Fibroblast of mammary gland (primary cell): ENCODE results near the gene ATF2.
A peak's percentile ranks its signal among the peaks of the same experiment; 100 is the strongest.

Experiments
- DNase-seq: peaks from one replicate; pipeline ENCODE4 v3.0.0-alpha.2; 2010; ENCODE audit warnings: low read depth
- H3K4me3 ChIP-seq: 2 replicates; pipeline ENCODE4 v1.5.1; 2011; ENCODE audit warnings: low read depth, mild to moderate bottlenecking, low read length, moderate library complexity; ENCODE audit not compliant: control insufficient read depth
- CTCF ChIP-seq: conservative IDR thresholded peaks from 2 replicates; pipeline ENCODE4 v1.5.1; 2011; ENCODE audit warnings: low read depth, low read length, inconsistent platforms; ENCODE audit not compliant: control insufficient read depth, insufficient read depth

Gene ATF2

GRCh38 chr2:175167076-175167791, 769 bp downstream of the ATF2 start:
- TF ChIP-seq CTCF: no peak

DNA sequence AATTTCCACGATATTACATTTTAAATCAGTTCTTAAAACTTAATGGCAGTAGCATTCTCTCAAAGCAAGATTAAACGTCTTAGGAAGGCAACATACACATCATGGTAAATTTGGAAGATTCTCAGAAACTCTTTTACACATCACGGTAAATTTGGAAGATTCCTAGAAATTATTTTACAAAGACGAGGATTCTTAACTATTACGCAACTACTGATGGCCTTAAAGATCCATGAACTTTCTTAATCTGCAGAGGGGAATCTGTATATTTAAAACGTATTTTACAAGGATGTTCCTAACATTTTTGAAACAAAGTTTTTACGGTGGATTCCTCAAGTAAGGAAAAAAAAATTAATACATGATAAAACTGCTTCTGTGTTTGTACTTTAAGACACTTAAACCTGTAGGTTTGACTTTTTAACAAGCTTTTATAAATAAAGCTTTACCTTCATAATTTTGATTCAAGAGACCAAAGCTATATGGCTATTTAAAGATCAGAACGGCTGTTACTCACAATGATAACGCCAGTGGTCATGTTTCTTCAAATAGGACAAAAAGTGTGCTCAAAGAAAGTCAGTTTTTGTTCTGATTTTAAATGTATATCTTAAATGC, 1.7 kb downstream of the ATF2 start:
- no peak for TF ChIP-seq CTCF
- H3K4me3 ChIP-seq: peak overlapping the region; percentile 100
- DNase-seq: no peak

More at GRCh38 chr2:175167076-175167791, 769 bp downstream of the ATF2 start:
- DNase-seq: peak; percentile 48
- H3K4me3 ChIP-seq: peak overlapping the region; percentile 100

DNA sequence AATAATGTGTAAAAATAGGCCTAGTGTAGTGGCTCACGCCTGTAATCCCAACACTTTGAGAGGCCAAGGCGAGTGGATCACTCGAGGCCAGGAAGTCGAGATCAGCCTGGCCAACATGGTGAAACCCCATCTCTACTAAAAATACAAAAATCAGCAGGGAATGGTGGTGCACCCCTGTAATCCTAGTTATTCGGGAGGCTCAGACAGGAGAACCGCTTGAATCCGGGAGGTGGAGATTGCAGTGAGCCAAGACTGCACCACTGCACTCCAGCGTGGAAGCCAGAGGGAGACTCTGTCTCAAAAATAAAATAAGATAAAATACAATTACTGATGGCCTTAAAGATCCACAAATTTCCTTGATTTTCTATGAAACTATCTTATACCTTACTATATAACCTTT, 3.8 kb downstream of the ATF2 start:
- no peak for TF ChIP-seq CTCF
- H3K4me3 ChIP-seq: no peak overlapping the region
- DNase-seq: no peak

GRCh38 chr2:175158894-175159293, 9.1 kb downstream of the ATF2 start:
- no peak for DNase-seq
- no peak overlapping the region for H3K4me3 ChIP-seq
- no peak for TF ChIP-seq CTCF

DNA sequence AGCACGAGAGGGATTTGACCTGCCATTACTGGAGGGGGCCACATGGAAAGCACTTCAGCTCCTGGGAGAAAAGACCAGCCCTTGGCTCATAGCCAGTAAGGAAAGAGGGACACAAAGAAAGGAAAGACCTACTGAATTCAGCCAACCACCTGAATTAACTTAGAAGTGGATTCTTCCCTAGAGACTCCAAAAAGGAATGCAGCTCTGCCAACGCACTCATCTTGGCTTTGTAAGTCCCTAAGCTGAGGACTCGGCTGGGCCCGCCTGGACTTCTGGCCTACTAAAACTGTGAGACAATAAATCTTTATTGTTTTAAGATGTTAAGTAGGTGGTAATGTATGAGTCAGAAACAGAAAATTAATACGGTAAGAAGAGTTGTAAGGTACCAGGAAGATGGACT, 11.5 kb downstream of the ATF2 start:
- no peak for TF ChIP-seq CTCF
- peak; percentile 30 for DNase-seq
- no peak overlapping the region for H3K4me3 ChIP-seq

- peak; percentile 75 for DNase-seq
- TF ChIP-seq CTCF: no peak
- no peak overlapping the region for H3K4me3 ChIP-seq
Observed at GRCh38 chr2:175154661-175155082, 13.3 kb downstream of the ATF2 start.

- H3K4me3 ChIP-seq: no peak overlapping the region
- DNase-seq: no peak
- no peak for TF ChIP-seq CTCF
Observed at GRCh38 chr2:175152242-175152641, 15.8 kb downstream of the ATF2 start.
